GM21619 (cell line): ENCODE results near the gene IL15RA.
"Not testable (repeated sequence)": the region's sequence is repeated elsewhere in the genome, so short reads cannot be mapped to it uniquely, and the experiment has no call there.

Experiments
- ATAC-seq: cut with Tn5 transposase; IDR thresholded peaks from one replicate; pipeline ENCODE4 v1.9.1; 2021; ENCODE audit not compliant: unreplicated experiment

The IL15RA gene

DNA sequence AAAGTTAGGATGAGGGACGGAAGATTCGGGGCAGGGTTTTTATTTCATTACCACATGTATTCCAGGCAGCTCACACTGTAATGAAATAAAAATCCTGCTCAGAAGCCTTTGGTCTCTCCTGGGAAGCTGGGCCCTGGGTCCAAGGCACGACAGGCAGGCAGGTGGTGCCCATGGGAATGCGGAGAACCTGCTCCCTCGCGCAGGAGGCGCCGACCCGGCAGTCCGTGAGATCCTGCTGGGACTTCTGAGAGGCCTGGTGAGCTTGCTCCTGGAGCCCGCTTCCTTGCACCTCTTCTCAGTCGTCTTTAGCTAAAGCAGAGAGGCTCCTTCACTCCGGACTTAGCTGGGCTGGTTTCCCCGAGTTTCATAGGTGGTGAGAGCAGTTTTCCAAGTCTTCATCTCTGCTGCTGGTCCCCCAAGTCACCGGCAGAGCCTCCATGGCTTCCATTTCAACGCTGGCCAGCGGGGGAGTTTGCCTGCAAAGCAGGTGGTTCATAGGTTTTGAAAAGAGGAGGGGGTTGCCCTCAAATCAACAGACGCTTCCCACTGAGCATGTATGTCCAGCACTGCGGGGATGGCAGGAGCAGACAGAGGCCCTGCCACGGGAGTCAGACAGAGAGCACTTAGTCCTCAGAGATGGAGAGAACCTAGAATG, 24.5 kb downstream of the IL15RA start:
- ATAC-seq = no peak

DNA sequence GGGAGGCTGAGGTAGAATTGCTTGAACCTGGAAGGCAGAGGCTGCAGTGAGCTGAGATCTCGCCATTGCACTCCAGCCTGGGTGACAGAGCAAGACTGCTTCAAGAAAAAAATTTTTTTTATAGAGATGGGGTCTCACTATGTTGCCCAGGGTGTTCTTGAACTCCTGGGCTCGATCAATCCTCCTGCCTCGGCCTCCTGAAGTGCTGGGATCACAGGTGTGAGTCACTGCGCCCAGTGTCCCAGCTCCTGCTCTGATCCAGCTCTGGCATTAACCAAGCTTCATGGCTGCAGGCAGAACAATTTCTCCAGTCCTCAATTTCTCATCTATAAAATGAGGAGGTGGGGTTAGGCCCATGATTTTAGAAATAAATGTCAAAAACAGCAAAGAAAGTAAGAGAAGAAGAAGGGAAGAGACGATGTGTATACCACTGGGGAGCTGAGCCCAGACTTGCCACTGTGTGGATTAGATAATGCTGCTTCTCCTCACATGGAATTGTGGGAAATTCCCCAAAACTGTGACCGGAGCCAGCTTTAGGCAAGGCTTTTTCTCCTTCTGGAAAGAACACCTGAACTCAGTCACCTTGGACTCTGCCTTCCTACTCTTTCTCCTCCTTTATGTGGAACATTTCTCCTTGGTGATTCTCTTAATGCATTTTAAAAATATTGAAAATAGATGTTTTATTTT, 25.5 kb downstream of the IL15RA start:
- ATAC-seq = no peak

DNA sequence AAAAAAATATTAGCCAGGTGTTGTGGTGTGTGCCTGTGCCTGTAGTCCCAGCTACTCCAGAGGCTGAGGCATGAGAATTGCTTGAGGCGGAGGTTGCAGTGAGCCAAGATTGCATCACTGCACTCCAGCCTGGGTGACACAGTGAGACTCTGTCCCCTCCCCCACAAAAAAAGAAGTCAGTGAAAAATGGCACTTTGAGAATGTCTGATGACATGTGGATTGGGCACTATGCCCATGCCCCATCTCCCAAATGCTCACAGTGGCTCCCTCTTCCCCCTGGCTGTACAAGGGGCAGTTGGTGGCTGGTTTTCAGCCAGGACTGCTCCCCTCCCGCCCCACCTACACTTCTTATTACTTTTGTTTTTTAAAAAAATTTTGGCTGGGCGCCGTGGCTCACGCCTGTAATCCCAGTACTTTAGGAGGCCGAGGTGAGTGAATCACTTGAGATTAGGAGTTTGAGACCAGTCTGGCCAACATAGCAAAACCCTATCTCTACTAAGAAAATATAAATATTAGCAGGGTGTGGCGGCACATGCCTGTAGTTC, 26.1 kb downstream of the IL15RA start:
- no peak for ATAC-seq

DNA sequence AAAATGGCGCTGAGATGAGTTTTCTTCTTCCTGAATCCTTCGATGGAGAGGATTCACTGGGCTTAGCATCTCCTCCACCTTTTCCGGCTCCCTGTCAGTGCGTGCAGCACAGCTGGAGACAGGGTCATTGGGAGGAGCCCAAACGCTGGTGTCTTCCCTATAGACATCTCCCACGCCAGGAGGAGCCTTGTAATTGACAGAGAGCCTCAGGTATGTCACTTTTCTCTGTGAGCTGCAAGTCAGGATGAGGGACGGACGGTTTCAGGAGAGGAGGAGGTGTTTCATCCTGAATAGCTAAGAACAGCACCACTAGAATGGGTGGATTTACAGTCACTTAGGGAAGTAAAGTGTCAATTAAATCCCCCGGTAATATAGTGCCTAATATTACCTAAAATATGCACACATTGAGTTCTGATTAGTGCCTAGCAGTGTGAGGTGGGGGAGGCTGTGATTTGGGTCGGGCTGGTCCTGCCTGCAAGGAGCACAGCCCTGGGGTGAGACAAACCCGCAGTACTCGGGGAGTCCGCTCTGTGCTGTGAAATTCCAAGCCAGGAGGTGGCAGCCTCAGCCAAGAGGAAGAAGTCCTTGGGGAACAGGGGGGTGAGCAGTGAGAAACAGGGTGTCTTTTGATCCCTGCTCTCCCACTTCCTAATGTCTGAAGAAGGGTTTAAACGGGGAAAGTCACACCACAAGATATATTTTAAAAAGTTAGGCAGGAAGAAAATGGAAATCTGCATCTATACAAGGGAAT, 28.2 kb downstream of the IL15RA start:
- no peak for ATAC-seq

DNA sequence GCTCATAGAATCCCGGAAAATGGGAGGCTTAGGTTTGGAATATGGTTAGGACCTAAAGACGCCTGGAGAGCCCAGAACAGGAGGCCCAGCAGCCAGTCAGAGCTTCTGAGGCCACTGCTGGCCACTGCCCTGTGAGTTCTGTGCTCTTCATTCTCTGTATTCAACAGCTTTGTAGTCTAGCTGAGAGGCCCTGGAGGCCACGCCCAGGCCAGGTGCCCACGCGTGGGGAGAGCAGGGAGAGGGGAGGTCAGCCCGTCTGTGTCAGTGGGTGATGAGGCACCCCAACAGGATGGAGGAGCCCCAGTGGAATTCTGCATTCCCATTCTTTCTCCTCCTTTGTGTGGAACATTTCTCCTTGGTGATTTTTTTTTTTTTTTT, 29.1 kb downstream of the IL15RA start:
- ATAC-seq = no peak

DNA sequence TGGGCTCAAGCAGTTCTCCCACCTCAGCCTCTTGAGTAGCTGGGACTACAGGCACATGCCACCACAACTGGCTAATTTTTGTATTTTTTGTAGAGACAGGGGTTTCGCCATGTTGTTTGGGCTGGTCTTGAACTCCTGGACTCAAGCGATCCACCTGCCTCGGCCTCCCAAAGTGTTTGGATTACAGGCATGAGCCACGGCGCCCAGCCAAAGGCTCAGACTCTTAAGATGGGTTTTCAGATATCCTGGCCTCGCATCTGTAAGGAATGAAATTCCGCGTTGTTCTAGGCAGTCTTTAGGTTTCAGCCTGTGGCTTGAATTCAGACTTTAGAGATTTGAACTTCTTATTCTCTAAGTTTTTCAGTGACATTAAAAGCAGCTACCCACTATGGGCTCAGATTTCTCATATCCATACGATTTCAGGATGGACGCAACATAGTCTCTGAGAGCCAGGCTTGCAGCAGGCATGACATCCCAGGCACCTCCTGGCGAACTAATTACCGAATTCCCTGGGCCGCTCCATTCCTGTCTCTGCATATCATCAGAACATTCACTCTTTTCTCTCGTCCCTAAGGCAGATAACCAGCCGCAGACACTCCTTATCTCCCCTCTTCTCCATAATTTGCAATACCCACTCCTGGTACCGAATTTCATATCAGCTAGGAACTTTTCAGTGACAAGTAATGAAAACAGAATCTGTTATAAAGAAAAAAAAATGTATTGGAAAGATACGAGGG, 29.7 kb downstream of the IL15RA start:
- ATAC-seq = no peak

DNA sequence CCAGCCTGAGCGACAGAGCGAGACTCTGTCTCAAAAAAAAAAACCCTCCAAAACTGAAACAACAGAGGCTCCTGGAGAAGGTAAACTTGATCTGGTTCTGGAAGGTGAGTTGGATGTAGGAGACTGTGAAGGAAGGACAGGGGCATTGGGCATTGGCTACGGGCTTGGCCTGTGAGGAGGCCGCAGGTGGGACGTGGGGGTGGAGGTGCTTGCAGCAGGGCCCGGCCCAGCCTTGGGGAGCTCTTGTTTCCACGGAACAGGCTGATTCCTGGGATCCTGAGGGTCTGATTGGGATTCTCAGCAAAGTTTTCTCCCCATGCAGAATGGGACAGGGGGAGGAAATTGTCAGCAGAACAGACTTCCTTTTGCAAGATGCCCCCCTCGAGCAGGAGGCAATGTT, 30.6 kb downstream of the IL15RA start:
- no peak for ATAC-seq

DNA sequence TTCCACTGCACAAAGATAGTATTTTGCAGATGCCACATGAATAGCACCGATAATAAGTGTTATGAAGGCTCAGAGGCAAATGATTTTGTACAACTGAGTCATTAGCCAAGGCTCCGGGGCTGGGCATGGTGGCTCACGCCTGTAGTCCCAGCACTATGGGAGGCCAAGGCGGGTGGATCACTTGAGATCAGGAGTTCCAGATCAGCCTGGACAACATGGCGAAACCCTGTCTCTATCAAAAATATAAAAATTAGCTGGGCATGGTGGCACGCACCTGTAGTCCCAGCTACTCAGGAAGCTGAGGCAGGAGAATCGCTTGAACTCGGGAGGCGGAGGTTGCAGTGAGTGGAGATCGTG, 30.9 kb downstream of the IL15RA start:
- ATAC-seq = not testable (repeated sequence)

DNA sequence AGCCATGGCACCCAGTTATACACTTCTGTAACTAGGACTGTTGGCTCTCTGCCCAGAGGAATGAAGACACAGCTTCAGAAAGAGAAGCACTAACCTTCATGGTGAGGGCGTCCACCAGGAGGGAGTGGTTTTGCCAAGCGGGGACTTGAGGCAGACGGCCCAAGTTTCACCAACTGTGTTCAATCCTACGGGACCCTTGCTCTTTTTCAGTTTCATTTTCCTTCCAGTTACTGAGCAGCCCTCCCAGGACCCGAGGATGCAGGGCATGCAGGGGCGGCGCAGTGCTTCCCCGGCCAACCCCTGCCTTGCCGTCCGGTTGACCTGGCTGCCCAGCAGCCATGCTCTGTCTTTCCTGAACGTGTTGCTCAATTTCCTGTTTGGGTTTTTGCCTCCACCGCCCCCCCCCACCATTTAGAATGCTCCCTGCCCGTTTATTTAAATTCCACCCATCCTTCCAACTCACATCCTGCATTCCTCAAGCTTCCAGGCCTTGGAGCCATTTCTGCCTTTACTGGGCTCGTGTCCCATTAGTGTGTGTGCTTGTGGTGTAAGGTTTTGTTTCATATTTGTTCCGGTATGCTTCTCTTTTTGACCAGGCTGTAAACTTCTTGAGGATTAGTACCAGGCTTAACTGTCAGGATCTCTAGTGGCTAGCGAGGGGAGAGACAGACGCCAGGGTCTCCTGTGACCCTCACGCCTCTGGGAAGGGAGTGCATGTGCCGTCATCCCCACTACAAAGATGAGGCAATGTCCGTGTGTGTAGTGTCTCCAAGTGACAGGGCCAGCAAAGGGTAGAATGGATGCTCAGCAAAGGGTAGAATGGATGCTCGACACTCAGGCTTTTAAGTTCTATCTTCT, 31.6 kb downstream of the IL15RA start:
- no peak for ATAC-seq

DNA sequence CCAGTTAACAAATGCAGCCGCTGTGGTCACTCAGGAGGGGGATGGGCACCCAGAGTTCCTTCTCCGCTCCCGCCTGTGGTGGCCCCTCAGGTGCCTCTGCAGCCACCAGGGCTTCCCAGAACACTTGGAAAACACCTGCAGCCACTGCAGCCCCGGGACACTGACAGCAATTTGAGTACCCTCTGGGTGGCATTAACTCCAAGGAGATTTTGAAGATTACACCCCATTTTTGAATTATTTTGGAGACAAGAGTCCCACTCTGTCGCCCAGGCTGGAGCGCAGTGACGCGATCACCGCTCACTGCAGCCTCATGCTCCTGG, 32.2 kb downstream of the IL15RA start:
- ATAC-seq = no peak

DNA sequence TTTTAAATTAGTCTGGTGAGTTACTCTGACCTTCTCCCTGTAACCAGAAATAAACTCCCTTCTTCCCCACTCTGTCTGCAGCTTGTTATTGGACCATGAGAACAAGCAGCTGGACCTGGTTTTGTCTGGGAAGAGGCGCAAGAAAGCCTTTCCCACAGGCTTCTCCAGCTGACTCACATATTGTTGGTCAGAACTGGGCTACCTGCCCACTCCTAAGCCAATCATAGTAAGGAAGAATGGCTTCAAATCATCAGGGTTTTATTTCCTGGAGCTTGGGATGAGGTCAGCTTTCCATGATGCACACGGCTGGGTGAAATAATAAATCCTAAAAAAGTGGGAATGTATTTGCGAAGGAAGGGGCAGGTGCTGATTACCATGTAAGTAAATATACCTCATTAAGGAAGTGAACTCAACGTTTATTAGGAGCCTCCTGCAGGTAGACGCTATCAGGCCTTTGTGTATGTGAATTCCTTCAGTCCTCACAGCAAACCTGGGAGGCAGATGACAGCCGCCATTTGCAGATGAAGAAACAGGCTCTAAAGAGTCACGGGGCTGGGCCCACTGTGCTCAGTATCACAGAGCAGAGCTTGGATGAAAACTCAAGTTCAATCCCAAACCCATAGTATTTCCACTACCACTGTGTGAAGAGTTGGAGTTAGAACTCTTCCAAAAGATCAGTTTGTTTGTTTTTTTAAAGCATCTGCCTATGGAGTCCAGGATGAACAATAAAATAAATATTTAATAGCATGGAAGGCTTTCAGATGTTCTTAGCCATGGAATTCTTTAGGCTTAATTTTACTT, 32.8 kb downstream of the IL15RA start:
- no peak for ATAC-seq

DNA sequence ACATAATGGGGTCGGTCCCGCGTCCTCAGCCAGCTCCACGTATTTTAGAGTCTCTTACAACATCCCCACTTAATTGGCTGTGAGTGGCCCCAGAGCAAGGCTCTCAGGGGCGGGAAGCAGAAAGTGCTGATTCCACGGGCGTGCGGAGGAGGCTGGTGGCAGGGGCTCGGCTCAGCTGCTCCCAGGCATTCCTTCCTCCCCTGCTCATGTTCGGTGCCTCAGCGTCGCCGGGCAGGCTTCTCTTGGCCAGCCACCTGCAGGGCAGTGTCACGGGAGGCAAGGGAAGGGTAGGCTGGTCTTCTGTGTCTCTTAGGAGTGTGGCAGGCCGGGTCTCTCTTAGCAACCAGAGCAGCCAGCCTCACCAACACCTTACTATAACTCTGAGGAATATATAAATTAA, 33.8 kb downstream of the IL15RA start:
- ATAC-seq = no peak

DNA sequence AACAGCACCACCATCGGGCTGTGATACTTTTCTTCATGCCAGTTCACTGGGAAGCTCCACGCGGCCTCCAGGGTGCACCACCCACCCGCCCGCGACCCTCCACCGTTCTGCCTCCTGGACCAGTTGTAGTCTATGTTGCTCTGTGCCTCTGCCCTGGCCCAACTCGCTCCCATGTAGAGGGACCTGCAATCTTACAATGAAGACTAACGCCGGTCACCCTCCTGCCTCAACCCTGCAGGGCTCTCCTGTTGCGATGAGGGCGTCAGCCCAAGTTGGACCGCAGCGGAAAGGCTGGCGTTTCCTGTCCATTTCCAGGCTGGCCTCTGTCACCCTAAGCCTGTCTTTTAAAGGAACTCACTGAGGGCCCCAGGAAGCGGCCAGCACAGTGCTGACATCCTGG, 34.9 kb downstream of the IL15RA start:
- ATAC-seq = no peak

DNA sequence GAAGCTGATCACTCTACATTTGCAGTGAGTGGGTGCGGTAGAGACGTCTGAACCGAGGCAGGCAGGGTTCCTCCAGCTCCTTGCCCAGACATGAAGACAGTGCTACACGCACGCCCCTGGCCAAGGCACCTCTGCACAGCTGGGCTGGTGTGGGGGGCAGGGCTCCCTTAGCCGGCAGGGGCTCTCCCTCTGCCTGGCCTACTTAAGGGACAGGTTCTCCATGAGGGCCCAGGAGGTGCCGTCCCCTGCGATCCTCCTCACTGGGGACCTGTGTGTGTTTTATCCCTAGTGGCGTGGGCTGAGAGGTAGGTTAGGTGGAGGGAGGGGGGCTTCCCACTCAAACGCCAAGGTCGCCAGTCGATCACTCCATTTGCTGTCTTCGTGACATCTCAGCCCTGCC, 35.3 kb downstream of the IL15RA start:
- ATAC-seq = no peak

DNA sequence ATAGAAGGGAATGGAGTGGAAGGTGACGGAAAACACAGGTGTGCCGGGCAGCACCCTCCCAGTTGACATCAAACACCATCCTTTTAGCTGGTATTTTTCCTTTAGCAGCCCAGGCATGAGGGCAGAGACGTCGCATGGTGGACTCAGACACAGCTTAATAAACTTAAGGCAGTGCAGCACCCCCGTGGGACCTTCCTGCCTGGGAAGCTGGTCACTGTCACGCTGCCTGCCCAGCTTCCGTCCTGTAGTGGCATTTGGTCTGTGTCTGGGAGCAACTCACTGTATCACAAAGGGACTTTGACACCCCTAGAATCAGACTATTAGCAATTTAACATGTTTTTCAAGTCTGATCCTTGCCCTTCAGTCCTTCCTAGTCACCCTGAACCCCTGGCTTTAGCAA, 35.8 kb downstream of the IL15RA start:
- no peak for ATAC-seq

DNA sequence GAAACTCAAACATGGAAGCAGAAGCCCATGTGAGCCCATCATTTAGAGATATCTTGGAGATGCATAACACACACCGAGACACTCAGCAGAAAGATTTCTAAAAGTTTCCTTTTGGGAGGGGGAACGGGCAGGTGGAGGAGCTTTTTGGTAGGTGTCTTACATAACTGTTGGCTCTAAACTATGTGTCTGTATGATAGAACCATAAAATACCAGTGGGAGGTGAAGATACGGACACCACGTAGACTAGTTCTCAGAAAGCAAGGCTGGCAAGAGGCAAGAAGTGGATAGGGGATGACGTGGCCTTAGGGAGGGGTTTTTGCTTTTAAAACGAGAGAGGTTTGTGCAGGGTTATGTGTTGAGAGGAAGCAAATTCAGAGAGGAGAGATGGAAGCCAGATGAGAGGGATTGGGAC, 36.5 kb downstream of the IL15RA start:
- ATAC-seq = no peak

DNA sequence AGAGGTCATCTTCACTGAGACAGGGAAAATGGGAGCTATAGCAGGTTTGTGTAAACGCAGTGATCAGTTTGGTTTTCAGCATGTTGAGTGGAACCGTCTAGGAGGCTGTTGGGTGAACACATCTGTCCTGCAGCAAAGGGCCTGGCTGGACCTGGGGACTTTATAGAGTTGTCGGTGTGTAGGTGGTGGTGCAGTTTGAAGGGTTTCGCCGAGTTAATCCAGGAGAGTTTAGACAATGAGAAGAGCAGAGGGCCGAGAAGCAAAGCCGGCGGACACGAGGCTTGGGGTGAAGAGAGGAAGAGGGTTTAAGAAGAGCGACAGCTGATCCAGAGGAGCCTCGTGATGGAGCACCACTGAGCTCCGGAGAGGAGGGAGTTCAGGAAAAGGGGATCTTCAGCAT, 39.1 kb downstream of the IL15RA start:
- ATAC-seq = no peak

DNA sequence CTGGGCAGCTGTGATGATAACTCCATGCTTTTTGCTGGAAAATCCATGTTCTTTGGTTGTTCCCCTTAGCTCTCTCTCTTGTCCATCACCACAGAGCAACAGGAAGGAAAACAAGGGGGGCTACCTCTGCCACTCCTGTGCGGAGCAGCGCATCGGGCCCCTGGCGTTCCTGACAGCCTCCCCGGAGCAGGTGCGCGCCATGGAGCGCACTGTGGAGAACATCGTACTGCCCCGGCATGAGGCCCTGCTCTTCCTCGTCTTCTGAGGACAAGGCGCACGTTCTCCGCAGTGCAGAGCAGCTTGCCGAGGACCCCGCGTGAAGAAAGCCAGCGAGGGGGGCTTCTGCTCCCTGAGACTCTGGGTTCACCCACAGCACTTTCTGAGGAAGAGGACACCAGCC, 40.3 kb downstream of the IL15RA start:
- ATAC-seq = no peak

DNA sequence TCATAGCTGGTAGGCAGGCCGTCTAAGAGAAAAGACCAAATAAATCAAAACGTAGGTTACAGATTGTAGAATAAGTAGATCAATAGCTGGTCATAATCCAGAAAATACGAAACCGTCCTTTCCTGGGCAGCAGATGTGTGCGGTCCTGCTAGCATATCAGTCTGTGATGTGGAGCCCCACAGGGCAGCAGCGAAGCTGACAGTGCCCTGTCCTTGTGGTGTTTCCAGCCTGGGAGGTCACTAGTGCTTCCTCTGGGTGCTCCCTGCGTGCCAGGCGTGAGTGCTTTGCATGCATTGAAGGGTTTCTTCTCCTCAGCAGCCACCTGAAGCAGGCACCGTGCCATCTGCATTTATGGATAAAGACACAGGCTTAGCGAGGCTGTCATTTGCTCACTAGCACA, 41.7 kb downstream of the IL15RA start:
- ATAC-seq = no peak
